ENCODE results near the gene XK. TPM values are rescaled to one million over a fixed set of nuclear protein-coding genes. Genes with fewer than 3 reads are reported as not detected.
A peak's percentile ranks its signal among the peaks of the same experiment; 100 is the strongest.

Gene XK
- total and polyA plus RNA-seq, 8 donors = 1.1 to 47.7 (median 13.9) TPM

- Histone ChIP-seq H3K27me3 (no peaks in the 10 kb centered on the region), H3K9me3 (no peaks in the 10 kb centered on the region), H3K27ac (peak overlapping the region in 1 of 5 donors; percentile 22), H3K4me1 (peaks cover 0 to 11% (median 0%) of the 10 kb centered on the region in 4 donors), H3K36me3 (no peaks in the 10 kb centered on the region), H3K4me3 (no peak overlapping the region)
- intact Hi-C loops (cut with DNase I; ENCODE audit: low total_unique reads) = no loop called here
- TF ChIP-seq EP300 (IDR thresholded peaks at IDR 0.05) = no peak
- no peak for TF ChIP-seq POLR2AphosphoS5 (IDR thresholded peaks at IDR 0.05)
- no peak for TF ChIP-seq CTCF (IDR thresholded peaks at IDR 0.05)
- TF ChIP-seq POLR2A (IDR thresholded peaks at IDR 0.05) = no peak
- no peak for DNase-seq
- 76 to 94% (median 83%) methylated on average over 2 of the region's 2 CpGs for WGBS, 5 donors
These were observed 68.9 kb downstream of the XK start for GRCh38 chrX:37754516-37754915.

DNA sequence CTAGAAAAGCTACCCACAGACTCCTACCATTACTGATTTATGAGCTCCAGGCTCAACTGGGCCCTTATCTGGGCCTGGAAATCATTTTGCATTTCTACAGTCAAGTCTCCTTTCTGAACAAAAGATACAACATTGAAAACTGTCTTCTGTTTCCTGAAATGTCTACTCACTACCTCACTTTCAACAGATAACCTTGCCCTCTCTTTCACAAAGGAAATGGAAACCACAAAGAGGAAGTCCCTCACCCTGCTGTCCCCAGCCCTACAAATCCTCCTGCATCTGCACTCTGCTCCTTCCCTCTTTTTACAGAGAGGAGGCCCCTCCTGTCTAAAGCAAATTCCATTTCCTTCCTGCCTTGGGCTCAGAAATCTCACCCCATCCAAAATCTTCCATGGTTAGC is 69.4 kb downstream of the XK start:
- intact Hi-C loops (cut with DNase I; ENCODE audit: low total_unique reads) = no loop called here
- TF ChIP-seq POLR2A (IDR thresholded peaks at IDR 0.05) (no peak), POLR2AphosphoS5 (IDR thresholded peaks at IDR 0.05) (no peak), EP300 (IDR thresholded peaks at IDR 0.05) (no peak), CTCF (IDR thresholded peaks at IDR 0.05) (no peak)
- H3K9me3 ChIP-seq = no peaks in the 10 kb centered on the region
- peak in 1 of 2 donors; percentile 44 for DNase-seq
- peaks cover 0 to 11% (median 0%) of the 10 kb centered on the region in 4 donors for H3K4me1 ChIP-seq
- no peak overlapping the region for H3K4me3 ChIP-seq
- no peaks in the 10 kb centered on the region for H3K27me3 ChIP-seq
- no peak overlapping the region for H3K27ac ChIP-seq
- H3K36me3 ChIP-seq = no peaks in the 10 kb centered on the region

DNA sequence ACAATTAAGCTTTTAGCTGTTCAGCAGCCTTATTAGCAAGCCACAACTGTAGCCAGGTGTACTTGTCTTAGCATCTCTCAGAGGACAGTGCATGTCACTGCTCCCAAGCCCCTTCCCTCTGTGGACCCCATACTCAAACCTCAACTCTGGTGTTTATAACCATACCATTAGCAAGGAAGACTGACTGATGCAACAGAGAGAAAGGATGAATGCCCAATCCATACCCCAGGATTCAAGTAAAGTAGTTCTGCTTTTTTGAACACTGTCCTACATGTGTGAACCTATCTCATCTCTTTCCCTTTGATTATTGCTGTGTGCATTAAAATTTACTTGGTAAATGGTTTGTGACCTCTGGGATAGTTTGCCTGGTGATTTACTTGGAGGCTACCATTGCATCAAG is 71.5 kb downstream of the XK start:
- Histone ChIP-seq H3K4me1 (peaks cover 0 to 11% (median 0%) of the 10 kb centered on the region in 4 donors), H3K27me3 (no peaks in the 10 kb centered on the region), H3K9me3 (no peaks in the 10 kb centered on the region), H3K4me3 (no peak overlapping the region), H3K27ac (no peak overlapping the region), H3K36me3 (no peaks in the 10 kb centered on the region)
- no peak for TF ChIP-seq POLR2AphosphoS5 (IDR thresholded peaks at IDR 0.05)
- no peak for TF ChIP-seq EP300 (IDR thresholded peaks at IDR 0.05)
- TF ChIP-seq POLR2A (IDR thresholded peaks at IDR 0.05) = no peak
- no peak for TF ChIP-seq CTCF (IDR thresholded peaks at IDR 0.05)
- DNase-seq = no peak
- intact Hi-C loops (cut with DNase I; ENCODE audit: low total_unique reads) = no loop called here

DNA sequence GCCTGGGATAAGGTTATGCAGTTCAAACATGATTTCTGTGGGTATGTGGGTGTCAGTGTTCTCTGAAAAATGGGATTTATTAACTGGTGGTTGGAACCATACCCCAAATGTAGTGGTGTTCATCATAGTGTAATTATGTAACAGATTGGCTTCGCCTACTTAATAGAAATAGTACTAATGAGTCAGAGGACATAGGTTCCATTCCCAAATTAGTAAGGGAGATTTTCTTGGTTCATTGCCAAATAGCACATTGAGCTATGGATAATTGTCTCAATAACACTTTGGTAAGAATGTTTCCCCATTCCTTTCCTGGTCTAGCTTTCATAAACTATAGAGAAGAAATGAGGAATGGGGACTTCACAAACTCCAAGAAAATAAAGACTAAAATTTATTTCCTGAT is 73.8 kb downstream of the XK start:
- no peak for TF ChIP-seq EP300 (IDR thresholded peaks at IDR 0.05)
- TF ChIP-seq CTCF (IDR thresholded peaks at IDR 0.05) = no peak
- no peak for TF ChIP-seq POLR2AphosphoS5 (IDR thresholded peaks at IDR 0.05)
- no peak for TF ChIP-seq POLR2A (IDR thresholded peaks at IDR 0.05)

More for the DNA sequence above, 73.8 kb downstream of the XK start:
- no peaks in the 10 kb centered on the region for H3K36me3 ChIP-seq
- 84 to 94% (median 88%) methylated on average over 1 of the region's 1 CpG for WGBS, 5 donors
- H3K9me3 ChIP-seq = no peaks in the 10 kb centered on the region
- H3K4me1 ChIP-seq = peaks cover 0 to 5% (median 0%) of the 10 kb centered on the region in 4 donors
- no peak overlapping the region for H3K4me3 ChIP-seq
- H3K27me3 ChIP-seq = no peaks in the 10 kb centered on the region
- no peak overlapping the region for H3K27ac ChIP-seq
- no peak for DNase-seq
- intact Hi-C loops (cut with DNase I; ENCODE audit: low total_unique reads) = no loop called here

Data from stomach (tissue), 9 donors.